Neural cell (in vitro differentiated cells): ENCODE results near the gene SLCO3A1. TPM values are rescaled to one million over a fixed set of nuclear protein-coding genes. Genes with fewer than 3 reads are reported as not detected.

ENCODE experiments used
- H2AFZ ChIP-seq: fragments of 200-600, 300-800 bp; sonication (generic), shearing (Covaris generic); 2 replicates; pipeline ENCODE4 v1.6.0; 2014; ENCODE audit warnings: low read depth, mild to moderate bottlenecking, antibody characterized with exemption, low read length, moderate library complexity
- H3F3A ChIP-seq: fragments of 200-600 bp; shearing (Covaris generic); 2 replicates; pipeline ENCODE4 v1.6.1; 2016; ENCODE audit warnings: mild to moderate bottlenecking, moderate library complexity, mixed read lengths, antibody characterized with exemption, low read length; ENCODE audit not compliant: insufficient read depth, poor library complexity, severe bottlenecking
- H3K27ac ChIP-seq: fragments of 200-600, 300-800 bp; sonication (generic), shearing (Covaris generic); 2 replicates; pipeline ENCODE4 v1.5.1; 2014; ENCODE audit warnings: mild to moderate bottlenecking, low read length, moderate library complexity
- H3K27me3 ChIP-seq: fragments of 300-800, 200-600 bp; sonication (generic), shearing (Covaris generic); 2 replicates; pipeline ENCODE4 v1.6.0; 2014; ENCODE audit warnings: mild to moderate bottlenecking, low read depth, low read length, moderate library complexity; ENCODE audit not compliant: insufficient read depth
- H3K36me3 ChIP-seq: fragments of 300-800, 200-600 bp; sonication (generic), shearing (Covaris generic); 2 replicates; pipeline ENCODE4 v1.5.1; 2014; ENCODE audit warnings: mild to moderate bottlenecking, antibody characterized with exemption, low read length, moderate library complexity; ENCODE audit not compliant: insufficient read depth
- H3K4me2 ChIP-seq: fragments of 300-800, 200-600 bp; sonication (generic), shearing (Covaris generic); 2 replicates; pipeline ENCODE4 v1.6.0; 2014; ENCODE audit warnings: mild to moderate bottlenecking, low read length
- H3K4me3 ChIP-seq: fragments of 300-800, 200-600 bp; sonication (generic), shearing (Covaris generic); 2 replicates; pipeline ENCODE4 v1.5.1; 2014; ENCODE audit warnings: mild to moderate bottlenecking, low read length, moderate library complexity
- H3K79me2 ChIP-seq: fragments of 200-600 bp; shearing (Covaris generic); replicated peaks from 2 replicates; pipeline ENCODE4 v1.6.0; 2014; ENCODE audit warnings: mild to moderate bottlenecking, low read length, moderate library complexity; ENCODE audit not compliant: insufficient read depth
- H3K9ac ChIP-seq: fragments of 300-800, 200-600 bp; sonication (generic), shearing (Covaris generic); 2 replicates; pipeline ENCODE4 v1.6.1; 2016; ENCODE audit warnings: mild to moderate bottlenecking, low read length, mixed read lengths
- H3K9me2 ChIP-seq: fragments of 200-600 bp; shearing (Covaris generic); 2 replicates; pipeline ENCODE4 v1.6.1; 2016; ENCODE audit warnings: mild to moderate bottlenecking, low read length, mixed read lengths; ENCODE audit not compliant: insufficient read depth
- H3K9me3 ChIP-seq: fragments of 200-600, 300-800 bp; sonication (generic), shearing (Covaris generic); 2 replicates; pipeline ENCODE4 v1.6.1; 2016; ENCODE audit warnings: mild to moderate bottlenecking, mixed run types, low read length, moderate library complexity, mixed read lengths
- H4K20me1 ChIP-seq: fragments of 200-600 bp; shearing (Covaris generic); 2 replicates; pipeline ENCODE4 v1.6.1; 2016; ENCODE audit warnings: mild to moderate bottlenecking, mixed run types; ENCODE audit not compliant: insufficient read depth
- EP300 ChIP-seq: fragments of 450-650 bp; conservative IDR thresholded peaks from 2 replicates; pipeline ENCODE4 v1.6.1; 2014; ENCODE audit warnings: antibody characterized with exemption, mild to moderate bottlenecking, moderate library complexity; ENCODE audit not compliant: poor library complexity, severe bottlenecking
- EZH2 ChIP-seq: fragments of 200-600, 300-800 bp; shearing (Covaris generic), sonication (generic); IDR thresholded peaks from 2 replicates; pipeline ENCODE4 v1.6.1; 2014; ENCODE audit warnings: antibody characterized with exemption, low read length, borderline replicate concordance, mild to moderate bottlenecking; ENCODE audit not compliant: insufficient read depth, poor library complexity, severe bottlenecking
- MXI1 ChIP-seq: fragments of 450-650 bp; conservative IDR thresholded peaks from 2 replicates; pipeline ENCODE4 v1.6.1; 2014; ENCODE audit warnings: antibody characterized with exemption, mild to moderate bottlenecking; ENCODE audit not compliant: poor library complexity, severe bottlenecking
- POLR2AphosphoS5 ChIP-seq: IDR thresholded peaks from 2 replicates; pipeline ENCODE4 v1.6.1; 2012
- RAD21 ChIP-seq: fragments of 450-650 bp; conservative IDR thresholded peaks from 2 replicates; pipeline ENCODE4 v1.6.1; 2014; ENCODE audit warnings: antibody characterized with exemption, mild to moderate bottlenecking, moderate library complexity
- SMC3 ChIP-seq: fragments of 450-650 bp; conservative IDR thresholded peaks from 2 replicates; pipeline ENCODE4 v1.6.1; 2014; ENCODE audit warnings: antibody characterized with exemption, mild to moderate bottlenecking, moderate library complexity; ENCODE audit not compliant: poor library complexity
- TAF1 ChIP-seq: IDR thresholded peaks from 2 replicates; pipeline ENCODE4 v1.6.1; 2012; ENCODE audit warnings: low read depth
- polyA plus RNA-seq: library from polyadenylated mRNA; depleted of rRNA; stranded (reverse); fragments of >200 nt; gene quantifications from 2 replicates; pipeline ENCODE4 v1.2.3, GENCODE V29; 2014
- TF ChIP-seq, protein P1 (sequence below): fragments of 450-650 bp; IDR thresholded peaks from 2 replicates; pipeline ENCODE4 v1.5.1; 2014; ENCODE audit warnings: antibody characterized with exemption, mild to moderate bottlenecking, moderate library complexity; ENCODE audit not compliant: poor library complexity, severe bottlenecking
- TF ChIP-seq, protein P2 (sequence below): IDR thresholded peaks from 2 replicates; pipeline ENCODE4 v1.6.1; 2012; ENCODE audit warnings: borderline replicate concordance

The SLCO3A1 gene
- polyA plus RNA-seq, 1 donor from 2014 or later, result 14.2 TPM

DNA sequence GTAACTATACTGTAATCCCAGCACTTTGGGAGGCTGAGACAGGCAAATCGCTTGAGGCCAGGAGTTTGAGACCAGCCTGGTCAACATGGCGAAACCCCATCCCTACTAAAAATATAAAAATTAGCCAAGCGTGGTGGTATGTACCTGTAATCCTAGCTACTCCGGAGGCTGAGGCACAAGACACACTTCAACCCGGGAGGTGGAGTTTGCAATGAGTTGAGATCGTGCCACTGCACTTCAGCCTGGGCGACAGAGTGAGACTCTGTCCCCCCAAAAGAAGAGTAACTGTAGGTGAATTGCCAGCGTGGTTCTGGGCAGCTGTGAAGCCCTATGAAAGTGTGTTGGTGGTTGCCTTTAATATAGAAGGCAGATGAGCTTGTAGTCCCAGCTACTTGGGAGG, 95.9 kb downstream of the SLCO3A1 start:
- Histone ChIP-seq H3K36me3 (no peaks in the 10 kb centered on the region), H3K9me3 (no peaks in the 10 kb centered on the region), H3K4me3 (no peak overlapping the region), H3K27me3 (no peaks in the 10 kb centered on the region), H2AFZ (no peak overlapping the region), H3F3A (no peaks in the 10 kb centered on the region), H3K9ac (no peak overlapping the region), H3K27ac (no peak overlapping the region), H3K79me2 (peaks cover 16% of the 10 kb centered on the region), H3K4me2 (no peak overlapping the region), H3K9me2 (no peaks in the 10 kb centered on the region), H4K20me1 (no peaks in the 10 kb centered on the region)
- TF ChIP-seq MXI1 (no peak), EP300 (no peak), EZH2 (no peak), POLR2AphosphoS5 (no peak), SMC3 (no peak), TAF1 (no peak)
- TF ChIP-seq, protein P1, sequence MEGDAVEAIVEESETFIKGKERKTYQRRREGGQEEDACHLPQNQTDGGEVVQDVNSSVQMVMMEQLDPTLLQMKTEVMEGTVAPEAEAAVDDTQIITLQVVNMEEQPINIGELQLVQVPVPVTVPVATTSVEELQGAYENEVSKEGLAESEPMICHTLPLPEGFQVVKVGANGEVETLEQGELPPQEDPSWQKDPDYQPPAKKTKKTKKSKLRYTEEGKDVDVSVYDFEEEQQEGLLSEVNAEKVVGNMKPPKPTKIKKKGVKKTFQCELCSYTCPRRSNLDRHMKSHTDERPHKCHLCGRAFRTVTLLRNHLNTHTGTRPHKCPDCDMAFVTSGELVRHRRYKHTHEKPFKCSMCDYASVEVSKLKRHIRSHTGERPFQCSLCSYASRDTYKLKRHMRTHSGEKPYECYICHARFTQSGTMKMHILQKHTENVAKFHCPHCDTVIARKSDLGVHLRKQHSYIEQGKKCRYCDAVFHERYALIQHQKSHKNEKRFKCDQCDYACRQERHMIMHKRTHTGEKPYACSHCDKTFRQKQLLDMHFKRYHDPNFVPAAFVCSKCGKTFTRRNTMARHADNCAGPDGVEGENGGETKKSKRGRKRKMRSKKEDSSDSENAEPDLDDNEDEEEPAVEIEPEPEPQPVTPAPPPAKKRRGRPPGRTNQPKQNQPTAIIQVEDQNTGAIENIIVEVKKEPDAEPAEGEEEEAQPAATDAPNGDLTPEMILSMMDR, result no peak
- TF ChIP-seq, protein P2, sequence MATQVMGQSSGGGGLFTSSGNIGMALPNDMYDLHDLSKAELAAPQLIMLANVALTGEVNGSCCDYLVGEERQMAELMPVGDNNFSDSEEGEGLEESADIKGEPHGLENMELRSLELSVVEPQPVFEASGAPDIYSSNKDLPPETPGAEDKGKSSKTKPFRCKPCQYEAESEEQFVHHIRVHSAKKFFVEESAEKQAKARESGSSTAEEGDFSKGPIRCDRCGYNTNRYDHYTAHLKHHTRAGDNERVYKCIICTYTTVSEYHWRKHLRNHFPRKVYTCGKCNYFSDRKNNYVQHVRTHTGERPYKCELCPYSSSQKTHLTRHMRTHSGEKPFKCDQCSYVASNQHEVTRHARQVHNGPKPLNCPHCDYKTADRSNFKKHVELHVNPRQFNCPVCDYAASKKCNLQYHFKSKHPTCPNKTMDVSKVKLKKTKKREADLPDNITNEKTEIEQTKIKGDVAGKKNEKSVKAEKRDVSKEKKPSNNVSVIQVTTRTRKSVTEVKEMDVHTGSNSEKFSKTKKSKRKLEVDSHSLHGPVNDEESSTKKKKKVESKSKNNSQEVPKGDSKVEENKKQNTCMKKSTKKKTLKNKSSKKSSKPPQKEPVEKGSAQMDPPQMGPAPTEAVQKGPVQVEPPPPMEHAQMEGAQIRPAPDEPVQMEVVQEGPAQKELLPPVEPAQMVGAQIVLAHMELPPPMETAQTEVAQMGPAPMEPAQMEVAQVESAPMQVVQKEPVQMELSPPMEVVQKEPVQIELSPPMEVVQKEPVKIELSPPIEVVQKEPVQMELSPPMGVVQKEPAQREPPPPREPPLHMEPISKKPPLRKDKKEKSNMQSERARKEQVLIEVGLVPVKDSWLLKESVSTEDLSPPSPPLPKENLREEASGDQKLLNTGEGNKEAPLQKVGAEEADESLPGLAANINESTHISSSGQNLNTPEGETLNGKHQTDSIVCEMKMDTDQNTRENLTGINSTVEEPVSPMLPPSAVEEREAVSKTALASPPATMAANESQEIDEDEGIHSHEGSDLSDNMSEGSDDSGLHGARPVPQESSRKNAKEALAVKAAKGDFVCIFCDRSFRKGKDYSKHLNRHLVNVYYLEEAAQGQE, result no peak

DNA sequence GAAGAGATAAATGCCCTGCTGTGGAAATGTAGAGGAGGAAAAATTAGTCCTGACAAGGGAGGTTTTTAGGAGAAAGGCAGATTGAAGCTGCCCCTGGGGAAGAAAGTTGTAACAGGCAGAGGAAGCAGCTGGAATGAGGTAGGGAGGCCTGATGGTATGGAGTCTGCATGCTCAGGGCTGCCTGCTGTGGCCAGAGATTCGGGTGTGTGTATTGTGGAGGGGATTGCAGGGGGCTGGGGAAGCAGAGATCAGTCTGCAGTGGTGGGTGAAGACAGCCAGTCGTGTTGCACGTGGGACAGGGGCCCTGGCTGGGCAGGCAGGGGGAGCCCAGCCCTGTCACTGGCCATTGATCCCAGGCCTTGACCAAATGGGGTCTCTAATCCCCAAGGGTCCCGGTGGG, 96.5 kb downstream of the SLCO3A1 start:
- no peak overlapping the region for H3K4me3 ChIP-seq
- peaks cover 16% of the 10 kb centered on the region for H3K79me2 ChIP-seq
- H3K27ac ChIP-seq, result no peak overlapping the region
- TF ChIP-seq TAF1 (no peak), POLR2AphosphoS5 (no peak), SMC3 (no peak), EZH2 (no peak), MXI1 (no peak), EP300 (no peak), RAD21 (no peak)
- TF ChIP-seq, protein P2, result no peak
- TF ChIP-seq, protein P1, result no peak
- no peak overlapping the region for H2AFZ ChIP-seq
- no peaks in the 10 kb centered on the region for H3K9me2 ChIP-seq
- no peak overlapping the region for H3K4me2 ChIP-seq
- no peaks in the 10 kb centered on the region for H3F3A ChIP-seq
- H3K36me3 ChIP-seq, result no peaks in the 10 kb centered on the region
- H3K27me3 ChIP-seq, result no peaks in the 10 kb centered on the region
- H3K9ac ChIP-seq, result no peak overlapping the region
- H4K20me1 ChIP-seq, result no peaks in the 10 kb centered on the region
- no peaks in the 10 kb centered on the region for H3K9me3 ChIP-seq
